RWPE2 (cell line): Measurements from ENCODE around the gene GPR26.
A peak's percentile ranks its signal among the peaks of the same experiment; 100 is the strongest.

ENCODE experiments used
- ATAC-seq: fragments of 200-7000 bp; cut with Tn5 transposase; 3 replicates; pipeline ENCODE4 v1.9.1; 2021; ENCODE audit warnings: low read depth
- DNase-seq: peaks from one replicate; pipeline ENCODE4 v3.0.0-alpha.2; 2020; ENCODE audit warnings: low spot score
- H3K27ac ChIP-seq: fragments of 450-650 bp; 2 replicates; pipeline ENCODE4 v1.5.1; 2017; ENCODE audit warnings: mild to moderate bottlenecking; ENCODE audit not compliant: poor library complexity, severe bottlenecking
- H3K27me3 ChIP-seq: fragments of 250-450 bp; sonication (Bioruptor Pico); 2 replicates; pipeline ENCODE4 v1.5.1; 2021; ENCODE audit warnings: mild to moderate bottlenecking, moderate library complexity; ENCODE audit not compliant: insufficient read depth, poor library complexity, severe bottlenecking
- H3K36me3 ChIP-seq: fragments of 250-450 bp; sonication (Bioruptor Pico); 2 replicates; pipeline ENCODE4 v1.5.1; 2020; ENCODE audit warnings: low read depth, mild to moderate bottlenecking, moderate library complexity
- H3K4me1 ChIP-seq: fragments of 250-450 bp; sonication (Bioruptor Pico); 2 replicates; pipeline ENCODE4 v1.5.1; 2021; ENCODE audit warnings: mild to moderate bottlenecking, moderate library complexity; ENCODE audit not compliant: insufficient read depth, poor library complexity, severe bottlenecking
- H3K4me3 ChIP-seq: fragments of 250-450 bp; sonication (Bioruptor Pico); 2 replicates; pipeline ENCODE4 v1.5.1; 2021; ENCODE audit warnings: mild to moderate bottlenecking, moderate library complexity; ENCODE audit not compliant: severe bottlenecking
- H3K9me3 ChIP-seq: fragments of 250-450 bp; sonication (Bioruptor Pico); 2 replicates; pipeline ENCODE4 v1.5.1; 2021; ENCODE audit warnings: mild to moderate bottlenecking, moderate library complexity; ENCODE audit not compliant: severe bottlenecking
- TF ChIP-seq, protein P1 (sequence below): fragments of 450-650 bp; IDR thresholded peaks from one replicate; pipeline ENCODE4 v1.5.1; 2017; ENCODE audit warnings: mild to moderate bottlenecking, moderate library complexity; ENCODE audit not compliant: poor library complexity, severe bottlenecking

The GPR26 gene

DNA sequence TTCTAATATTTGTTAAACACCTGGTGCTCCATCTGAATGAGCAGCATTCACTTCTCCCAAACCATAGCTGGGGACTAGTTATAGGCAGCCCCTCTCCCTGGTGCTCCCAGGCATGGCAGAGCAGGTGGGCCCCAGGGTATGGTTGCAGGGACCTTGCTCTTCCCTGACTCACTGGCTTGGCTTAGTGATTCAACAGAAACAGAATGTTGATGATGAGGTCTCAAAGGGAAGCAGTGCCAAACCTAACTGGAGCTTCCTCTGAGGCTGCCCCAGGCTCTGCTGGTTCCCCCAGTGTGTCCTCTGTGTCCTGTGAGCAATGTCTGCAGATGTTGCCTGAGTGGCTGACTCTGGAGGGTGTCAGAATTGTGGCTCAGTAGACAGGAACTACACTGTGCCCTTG, 3.7 kb downstream of the GPR26 start:
- no peak overlapping the region for H3K4me3 ChIP-seq
- no peaks in the 10 kb centered on the region for H3K36me3 ChIP-seq
- H3K27ac ChIP-seq, result no peak overlapping the region
- no peaks in the 10 kb centered on the region for H3K4me1 ChIP-seq
- no peaks in the 10 kb centered on the region for H3K9me3 ChIP-seq
- TF ChIP-seq, protein P1, sequence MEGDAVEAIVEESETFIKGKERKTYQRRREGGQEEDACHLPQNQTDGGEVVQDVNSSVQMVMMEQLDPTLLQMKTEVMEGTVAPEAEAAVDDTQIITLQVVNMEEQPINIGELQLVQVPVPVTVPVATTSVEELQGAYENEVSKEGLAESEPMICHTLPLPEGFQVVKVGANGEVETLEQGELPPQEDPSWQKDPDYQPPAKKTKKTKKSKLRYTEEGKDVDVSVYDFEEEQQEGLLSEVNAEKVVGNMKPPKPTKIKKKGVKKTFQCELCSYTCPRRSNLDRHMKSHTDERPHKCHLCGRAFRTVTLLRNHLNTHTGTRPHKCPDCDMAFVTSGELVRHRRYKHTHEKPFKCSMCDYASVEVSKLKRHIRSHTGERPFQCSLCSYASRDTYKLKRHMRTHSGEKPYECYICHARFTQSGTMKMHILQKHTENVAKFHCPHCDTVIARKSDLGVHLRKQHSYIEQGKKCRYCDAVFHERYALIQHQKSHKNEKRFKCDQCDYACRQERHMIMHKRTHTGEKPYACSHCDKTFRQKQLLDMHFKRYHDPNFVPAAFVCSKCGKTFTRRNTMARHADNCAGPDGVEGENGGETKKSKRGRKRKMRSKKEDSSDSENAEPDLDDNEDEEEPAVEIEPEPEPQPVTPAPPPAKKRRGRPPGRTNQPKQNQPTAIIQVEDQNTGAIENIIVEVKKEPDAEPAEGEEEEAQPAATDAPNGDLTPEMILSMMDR, result no peak
- ATAC-seq (peak; percentile 45; the same call in 2 of the 3 replicates), DNase-seq (no peak)
- peaks cover 55% of the 10 kb centered on the region for H3K27me3 ChIP-seq

DNA sequence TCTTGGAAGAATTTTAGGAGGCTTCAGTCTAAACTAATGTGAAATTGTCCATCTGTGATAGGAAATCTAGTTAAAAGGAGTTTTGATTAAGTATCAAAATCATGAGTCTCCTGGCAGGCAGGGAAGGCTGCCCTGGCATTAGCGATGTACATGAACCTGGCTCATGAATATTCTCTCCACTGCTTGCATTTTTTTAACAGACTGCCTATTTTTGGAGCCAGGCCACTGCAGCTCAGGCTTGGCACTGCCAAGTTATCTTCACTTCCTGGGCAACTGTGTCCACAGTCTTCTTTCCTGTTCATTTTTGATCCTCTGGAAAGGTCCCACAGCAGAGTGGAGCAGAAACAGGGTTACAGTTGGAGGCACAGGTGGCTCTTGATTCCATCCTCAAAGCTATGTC, 7.0 kb downstream of the GPR26 start:
- no peak overlapping the region for H3K27ac ChIP-seq
- no peaks in the 10 kb centered on the region for H3K36me3 ChIP-seq
- H3K9me3 ChIP-seq, result no peaks in the 10 kb centered on the region
- DNase-seq (no peak), ATAC-seq (no peak)
- no peaks in the 10 kb centered on the region for H3K4me1 ChIP-seq
- H3K4me3 ChIP-seq, result no peak overlapping the region
- TF ChIP-seq, protein P1, result no peak
- peaks cover 26% of the 10 kb centered on the region for H3K27me3 ChIP-seq

DNA sequence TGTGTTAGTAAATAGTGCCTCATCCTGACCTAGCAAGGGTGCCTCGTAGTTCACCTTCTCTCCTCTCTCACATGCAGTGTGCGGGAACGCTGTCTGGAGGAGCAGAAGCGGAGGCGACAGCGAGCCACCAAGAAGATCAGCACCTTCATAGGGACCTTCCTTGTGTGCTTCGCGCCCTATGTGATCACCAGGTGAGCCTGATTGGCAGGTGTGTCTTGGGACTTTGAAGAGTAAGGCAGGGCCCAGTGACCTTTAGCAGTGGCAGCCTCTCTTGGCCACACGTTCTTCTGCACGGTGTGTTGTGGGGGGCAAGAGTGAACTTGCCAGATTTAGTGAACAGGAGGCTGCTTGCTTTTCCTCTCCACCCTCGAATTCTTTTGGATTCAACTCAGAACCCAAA, 8.6 kb downstream of the GPR26 start:
- peaks cover 18% of the 10 kb centered on the region for H3K27me3 ChIP-seq

DNA sequence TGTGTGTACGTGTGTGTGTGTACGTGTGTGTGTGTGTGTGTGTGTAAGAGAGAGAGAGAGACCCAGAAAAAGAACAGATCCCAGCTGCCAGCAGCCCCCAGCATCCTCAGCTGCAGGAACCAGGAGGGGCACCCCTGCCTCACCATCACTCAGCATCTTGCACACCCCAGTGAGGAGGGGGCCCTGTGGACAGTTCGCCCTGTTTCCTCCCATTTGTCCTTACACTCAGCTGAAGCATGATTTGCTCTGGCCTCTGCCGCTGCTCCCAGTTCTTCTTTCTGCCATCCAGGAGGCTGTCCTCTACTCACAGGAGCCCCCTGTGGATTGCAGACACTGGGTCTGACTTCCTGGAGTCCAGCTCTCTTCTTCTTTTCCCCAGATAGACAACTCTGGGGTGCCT, 9.7 kb downstream of the GPR26 start:
- TF ChIP-seq, protein P1, result no peak
- ATAC-seq, result no peak

More for the DNA sequence above, 8.6 kb downstream of the GPR26 start:
- Histone ChIP-seq H3K4me3 (no peak overlapping the region), H3K27ac (no peak overlapping the region), H3K36me3 (no peaks in the 10 kb centered on the region), H3K9me3 (no peaks in the 10 kb centered on the region), H3K4me1 (no peaks in the 10 kb centered on the region)
- ATAC-seq, result no peak
- no peak for DNase-seq
- TF ChIP-seq, protein P1, result no peak

DNA sequence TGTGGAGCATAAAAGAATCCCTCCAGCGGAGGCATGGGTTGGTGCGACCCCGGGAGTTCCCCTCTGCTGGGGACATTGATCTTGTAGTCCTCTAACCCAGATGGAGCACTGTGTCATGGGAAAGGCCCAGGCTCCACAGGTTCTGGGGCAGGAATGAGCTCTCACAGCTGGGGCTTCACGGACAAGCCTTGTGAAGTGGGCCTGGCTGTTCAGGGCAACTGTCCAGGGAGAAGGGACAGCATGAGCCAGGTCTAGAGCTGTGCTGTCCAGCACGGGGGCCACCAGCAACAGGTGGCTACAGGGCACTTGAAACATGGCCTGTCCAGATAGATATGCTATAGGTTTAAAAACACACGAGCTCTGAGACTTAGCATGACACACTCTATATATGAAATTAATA, 11.4 kb downstream of the GPR26 start:
- H3K4me3 ChIP-seq, result no peak overlapping the region
- ATAC-seq, result no peak
- peaks cover 6% of the 10 kb centered on the region for H3K27me3 ChIP-seq
- TF ChIP-seq, protein P1, result no peak
- no peaks in the 10 kb centered on the region for H3K9me3 ChIP-seq
- H3K4me1 ChIP-seq, result no peaks in the 10 kb centered on the region
- H3K36me3 ChIP-seq, result no peaks in the 10 kb centered on the region
- DNase-seq, result no peak
- no peak overlapping the region for H3K27ac ChIP-seq

More for the DNA sequence above, 9.7 kb downstream of the GPR26 start:
- H3K36me3 ChIP-seq, result no peaks in the 10 kb centered on the region
- H3K27ac ChIP-seq, result no peak overlapping the region
- H3K27me3 ChIP-seq, result peaks cover 7% of the 10 kb centered on the region
- no peak overlapping the region for H3K4me3 ChIP-seq
- H3K9me3 ChIP-seq, result no peaks in the 10 kb centered on the region
- DNase-seq, result no peak
- no peaks in the 10 kb centered on the region for H3K4me1 ChIP-seq
